NCI-H774 (cell line): ENCODE results near the gene RNU2-63P.
"Not testable (repeated sequence)": the region's sequence is repeated elsewhere in the genome, so short reads cannot be mapped to it uniquely, and the experiment has no call there.

Experiments
- DNase-seq: peaks from one replicate; lab custom pipeline; 2025; lab: John Stamatoyannopoulos, UW

The RNU2-63P gene

DNA sequence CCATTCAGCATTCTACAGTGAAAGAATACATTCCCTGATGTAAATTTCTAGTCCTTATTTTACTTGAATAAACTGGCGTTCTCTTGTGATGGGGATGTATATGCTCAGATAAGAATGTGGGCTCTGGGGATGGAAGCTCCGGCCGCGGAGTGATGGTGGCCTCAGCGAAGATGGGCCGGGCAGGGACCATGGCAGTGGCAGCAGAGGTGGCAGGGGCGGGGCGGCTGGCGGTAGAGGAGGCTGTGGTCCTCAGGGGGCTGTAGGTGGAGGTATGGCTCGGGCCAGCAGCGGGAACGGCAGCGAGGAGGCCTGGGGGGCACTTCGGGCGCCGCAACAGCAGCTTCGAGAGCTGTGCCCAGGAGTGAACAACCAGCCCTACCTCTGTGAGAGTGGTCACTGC, 44.0 kb downstream of the RNU2-63P start:
- not testable (repeated sequence) for DNase-seq
